HG03064 (cell line): Measurements from ENCODE around the gene MIER3.

Experiments used
- ATAC-seq: cut with Tn5 transposase; IDR thresholded peaks from one replicate; pipeline ENCODE4 v1.9.1; 2021; ENCODE audit warnings: low read depth; ENCODE audit not compliant: unreplicated experiment

MIER3 gene

GRCh38 chr5:56900858-56901578 lies 50.9 kb downstream of the MIER3 start:
- ATAC-seq = no peak

GRCh38 chr5:56900395-56900794 lies 51.5 kb downstream of the MIER3 start:
- no peak for ATAC-seq

- no peak for ATAC-seq
These were observed 53.7 kb downstream of the MIER3 start for GRCh38 chr5:56898213-56898612.

GRCh38 chr5:56896763-56897162 lies 55.2 kb downstream of the MIER3 start:
- no peak for ATAC-seq

- ATAC-seq = no peak
These were observed 58.5 kb downstream of the MIER3 start for GRCh38 chr5:56893251-56893951.

- ATAC-seq = no peak
These were observed 70.4 kb downstream of the MIER3 start for GRCh38 chr5:56881571-56881970.

GRCh38 chr5:56876327-56876726 lies 75.6 kb downstream of the MIER3 start:
- ATAC-seq = no peak

- ATAC-seq = no peak
These were observed 78.9 kb downstream of the MIER3 start for GRCh38 chr5:56873056-56873455.

- ATAC-seq = no peak
These were observed 80.1 kb downstream of the MIER3 start for GRCh38 chr5:56871777-56872176.
